GM23338 (cell line): ENCODE data around the gene CRMP1. TPM values are rescaled to one million over a fixed set of nuclear protein-coding genes. Genes with fewer than 3 reads are reported as not detected.

Experiments used
- ATAC-seq: fragments of 200-7000 bp; cut with Tn5 transposase; 3 replicates; pipeline ENCODE4 v1.9.1; 2020
- DNase-seq: peaks from one replicate; pipeline ENCODE4 v3.0.0-alpha.2; 2015; ENCODE audit warnings: low spot score
- H2AFZ ChIP-seq: fragments of 200-600 bp; sonication (generic); 2 replicates; pipeline ENCODE4 v1.8.0; 2016; ENCODE audit warnings: antibody characterized with exemption, mild to moderate bottlenecking, moderate library complexity
- H3F3A ChIP-seq: fragments of 200-600 bp; sonication (generic); replicated peaks from 2 replicates; pipeline ENCODE4 v1.8.0; 2017; ENCODE audit warnings: antibody characterized with exemption, mixed run types, low read depth
- H3K27ac ChIP-seq: fragments of 200-600 bp; sonication (generic); 2 replicates; pipeline ENCODE4 v1.6.1; 2016; ENCODE audit warnings: low read depth
- H3K27me3 ChIP-seq: fragments of 200-600 bp; sonication (generic); 2 replicates; pipeline ENCODE4 v1.8.0; 2016; ENCODE audit warnings: mild to moderate bottlenecking, mixed run types, moderate library complexity; ENCODE audit not compliant: insufficient read depth
- H3K36me3 ChIP-seq: fragments of 200-600 bp; sonication (generic); 2 replicates; pipeline ENCODE4 v1.8.0; 2016; ENCODE audit warnings: mild to moderate bottlenecking; ENCODE audit not compliant: insufficient read depth
- H3K4me1 ChIP-seq: fragments of 200-600 bp; sonication (generic); 2 replicates; pipeline ENCODE4 v1.8.0; 2016; ENCODE audit warnings: mild to moderate bottlenecking, moderate library complexity; ENCODE audit not compliant: insufficient read depth
- H3K4me2 ChIP-seq: fragments of 200-600 bp; sonication (generic); 2 replicates; pipeline ENCODE4 v1.7.1; 2017; ENCODE audit warnings: mixed run types
- H3K4me3 ChIP-seq: fragments of 200-600 bp; sonication (generic); 2 replicates; pipeline ENCODE4 v1.6.1; 2016; ENCODE audit warnings: mixed run types
- H3K79me2 ChIP-seq: fragments of 200-600 bp; sonication (generic); replicated peaks from 2 replicates; pipeline ENCODE4 v1.8.0; 2017; ENCODE audit warnings: mild to moderate bottlenecking; ENCODE audit not compliant: insufficient read depth
- H3K9me2 ChIP-seq: fragments of 200-600 bp; sonication (generic); 2 replicates; pipeline ENCODE4 v1.8.0; 2017; ENCODE audit not compliant: insufficient read depth
- H4K20me1 ChIP-seq: fragments of 200-600 bp; sonication (generic); replicated peaks from 2 replicates; pipeline ENCODE4 v1.8.0; 2017; ENCODE audit warnings: mild to moderate bottlenecking; ENCODE audit not compliant: insufficient read depth
- H3K27ac Mint-ChIP-seq: 2 replicates; pipeline ENCODE4 v1.8.0; 2020; ENCODE audit warnings: inconsistent platforms, mild to moderate bottlenecking, moderate library complexity, mixed read lengths
- H3K27me3 Mint-ChIP-seq: 3 replicates; pipeline ENCODE4 v1.8.0; 2022; ENCODE audit warnings: low read depth, mild to moderate bottlenecking, moderate library complexity, mixed read lengths, inconsistent platforms; ENCODE audit not compliant: insufficient read depth, poor library complexity
- H3K36me3 Mint-ChIP-seq: 3 replicates; pipeline ENCODE4 v1.8.0; 2021; ENCODE audit warnings: low read depth, mild to moderate bottlenecking, inconsistent platforms, moderate library complexity, mixed read lengths
- H3K4me1 Mint-ChIP-seq: 3 replicates; pipeline ENCODE4 v1.8.0; 2020; ENCODE audit warnings: mild to moderate bottlenecking, inconsistent platforms, mixed read lengths
- H3K4me3 Mint-ChIP-seq: 3 replicates; pipeline ENCODE4 v1.8.0; 2021; ENCODE audit warnings: moderate library complexity, mild to moderate bottlenecking, inconsistent platforms, mixed read lengths
- H3K9me3 Mint-ChIP-seq: 3 replicates; pipeline ENCODE4 v1.8.0; 2020; ENCODE audit warnings: moderate library complexity, mild to moderate bottlenecking, inconsistent platforms, mixed read lengths
- CREB1 ChIP-seq: fragments of 250-450 bp; sonication (Bioruptor Pico); IDR thresholded peaks from 2 replicates; pipeline ENCODE4 v1.5.0; 2020; ENCODE audit warnings: low read depth, mild to moderate bottlenecking, moderate library complexity
- EZH2phosphoT487 ChIP-seq: fragments of 200-600 bp; sonication (generic); IDR thresholded peaks from one replicate; pipeline ENCODE4 v1.8.1; 2018; ENCODE audit warnings: antibody characterized with exemption; ENCODE audit not compliant: unreplicated experiment
- POLR2AphosphoS5 ChIP-seq: IDR thresholded peaks from 2 replicates; pipeline ENCODE4 v1.6.1; 2016; ENCODE audit warnings: antibody characterized with exemption, low read depth
- REST ChIP-seq: IDR thresholded peaks from one replicate; pipeline ENCODE4 v1.6.1; 2018; ENCODE audit warnings: antibody characterized with exemption; ENCODE audit not compliant: unreplicated experiment
- STAT1 ChIP-seq: IDR thresholded peaks from one replicate; pipeline ENCODE4 v1.6.1; 2016; ENCODE audit warnings: antibody characterized with exemption; ENCODE audit not compliant: unreplicated experiment
- ZNF114 ChIP-seq: fragments of 250-450 bp; sonication (Bioruptor Pico); IDR thresholded peaks from 2 replicates; pipeline ENCODE4 v1.5.0; 2020; ENCODE audit warnings: mild to moderate bottlenecking, moderate library complexity
- ZNF331 ChIP-seq: fragments of 250-450 bp; sonication (Bioruptor Pico); IDR thresholded peaks from 2 replicates; pipeline ENCODE4 v1.5.0; 2020; ENCODE audit warnings: low read depth, mild to moderate bottlenecking, moderate library complexity
- polyA plus RNA-seq: library from polyadenylated mRNA; unstranded; fragments of >200 nt; fragmentation: Nextera tagmentation; extraction: Ambion mirVana; gene quantifications from 2 replicates; pipeline ENCODE4 v1.2.1, GENCODE V29; 2016
- total RNA-seq: library from RNA; depleted of rRNA; stranded (reverse); fragments of >200 nt; shearing (Covaris generic); gene quantifications from 2 replicates; pipeline ENCODE4 v1.2.3, GENCODE V29; 2014
- TF ChIP-seq, protein P1 (sequence below): IDR thresholded peaks from 2 replicates; pipeline ENCODE4 v1.6.1; 2016; ENCODE audit warnings: antibody characterized with exemption
- TF ChIP-seq, protein P2 (sequence below), 2 experiments: fragments of 200-600 bp in 1 of 2; sonication (generic) in 1 of 2; conservative IDR thresholded peaks; 2 replicates each; pipeline versions ENCODE4 v1.5.1 to v1.6.1; 2016 to 2017; ENCODE audit warnings: antibody characterized with exemption in 2 of 2, low read depth in 2 of 2, mild to moderate bottlenecking in 2 of 2, moderate library complexity in 1 of 2
- TF ChIP-seq, protein P3 (sequence below): fragments of 250-450 bp; sonication (Bioruptor Pico); IDR thresholded peaks from 2 replicates; pipeline ENCODE4 v1.5.0; 2020; ENCODE audit warnings: mild to moderate bottlenecking, moderate library complexity

CRMP1 gene
- total and polyA plus RNA-seq, 2 experiments from 2014 or later: 52.7 to 146 TPM

- Histone ChIP-seq H4K20me1 (no peaks in the 10 kb centered on the region), H3F3A (no peaks in the 10 kb centered on the region), H3K27ac (no peak overlapping the region), H3K36me3 (no peaks in the 10 kb centered on the region), H3K9me2 (no peaks in the 10 kb centered on the region), H3K27me3 (no peaks in the 10 kb centered on the region), H3K79me2 (no peaks in the 10 kb centered on the region), H3K4me2 (no peak overlapping the region), H3K4me1 (peaks cover 10% of the 10 kb centered on the region; the same call in 1 of the 2 replicates), H3K4me3 (no peak overlapping the region), H2AFZ (no peak overlapping the region)
- no peak for ATAC-seq
- Mint-ChIP-seq H3K4me3 (no peak overlapping the region), H3K9me3 (no peaks in the 10 kb centered on the region), H3K27ac (no peak overlapping the region), H3K27me3 (peaks cover 10% of the 10 kb centered on the region), H3K4me1 (peaks cover 29% of the 10 kb centered on the region), H3K36me3 (no peaks in the 10 kb centered on the region)
- TF ChIP-seq POLR2AphosphoS5: no peak
- TF ChIP-seq REST: no peak
- no peak for TF ChIP-seq EZH2phosphoT487
- no peak for TF ChIP-seq ZNF331
- TF ChIP-seq, protein P1, sequence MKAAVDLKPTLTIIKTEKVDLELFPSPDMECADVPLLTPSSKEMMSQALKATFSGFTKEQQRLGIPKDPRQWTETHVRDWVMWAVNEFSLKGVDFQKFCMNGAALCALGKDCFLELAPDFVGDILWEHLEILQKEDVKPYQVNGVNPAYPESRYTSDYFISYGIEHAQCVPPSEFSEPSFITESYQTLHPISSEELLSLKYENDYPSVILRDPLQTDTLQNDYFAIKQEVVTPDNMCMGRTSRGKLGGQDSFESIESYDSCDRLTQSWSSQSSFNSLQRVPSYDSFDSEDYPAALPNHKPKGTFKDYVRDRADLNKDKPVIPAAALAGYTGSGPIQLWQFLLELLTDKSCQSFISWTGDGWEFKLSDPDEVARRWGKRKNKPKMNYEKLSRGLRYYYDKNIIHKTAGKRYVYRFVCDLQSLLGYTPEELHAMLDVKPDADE: no peak
- no peak for TF ChIP-seq ZNF114 (CRISPR knock-in tag)
- DNase-seq: no peak
Measured at GRCh38 chr4:5927116-5927515, 34.2 kb upstream of the CRMP1 start.

DNA sequence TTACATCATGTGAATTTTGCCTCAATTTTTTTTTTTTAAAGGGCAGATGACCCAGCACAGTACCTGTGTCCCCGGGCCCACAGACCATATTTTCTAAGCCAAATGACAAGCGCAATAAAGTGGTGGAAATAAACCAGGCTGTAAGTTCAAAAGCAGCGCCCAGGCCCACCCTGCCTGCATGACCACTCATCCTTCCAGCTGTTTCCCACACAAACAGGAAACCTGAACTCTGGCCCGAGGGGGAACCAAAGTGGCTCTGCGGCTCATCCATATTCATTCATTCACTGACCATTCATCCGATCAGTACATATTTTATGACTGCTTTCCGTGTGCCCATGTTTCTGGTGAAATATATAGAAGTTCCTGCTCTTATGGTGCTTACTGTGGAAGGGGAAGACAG lies 33.7 kb upstream of the CRMP1 start:
- no peak for DNase-seq
- no peak overlapping the region for H3K27ac ChIP-seq
- TF ChIP-seq POLR2AphosphoS5 (no peak), STAT1 (no peak), ZNF114 (CRISPR knock-in tag) (no peak), CREB1 (CRISPR knock-in tag) (no peak), ZNF331 (no peak)
- TF ChIP-seq, protein P2, sequence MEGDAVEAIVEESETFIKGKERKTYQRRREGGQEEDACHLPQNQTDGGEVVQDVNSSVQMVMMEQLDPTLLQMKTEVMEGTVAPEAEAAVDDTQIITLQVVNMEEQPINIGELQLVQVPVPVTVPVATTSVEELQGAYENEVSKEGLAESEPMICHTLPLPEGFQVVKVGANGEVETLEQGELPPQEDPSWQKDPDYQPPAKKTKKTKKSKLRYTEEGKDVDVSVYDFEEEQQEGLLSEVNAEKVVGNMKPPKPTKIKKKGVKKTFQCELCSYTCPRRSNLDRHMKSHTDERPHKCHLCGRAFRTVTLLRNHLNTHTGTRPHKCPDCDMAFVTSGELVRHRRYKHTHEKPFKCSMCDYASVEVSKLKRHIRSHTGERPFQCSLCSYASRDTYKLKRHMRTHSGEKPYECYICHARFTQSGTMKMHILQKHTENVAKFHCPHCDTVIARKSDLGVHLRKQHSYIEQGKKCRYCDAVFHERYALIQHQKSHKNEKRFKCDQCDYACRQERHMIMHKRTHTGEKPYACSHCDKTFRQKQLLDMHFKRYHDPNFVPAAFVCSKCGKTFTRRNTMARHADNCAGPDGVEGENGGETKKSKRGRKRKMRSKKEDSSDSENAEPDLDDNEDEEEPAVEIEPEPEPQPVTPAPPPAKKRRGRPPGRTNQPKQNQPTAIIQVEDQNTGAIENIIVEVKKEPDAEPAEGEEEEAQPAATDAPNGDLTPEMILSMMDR (conservative IDR thresholded peaks at IDR 0.05; ENCODE audit: low read depth in 2 of 2): no peak
- TF ChIP-seq, protein P3, sequence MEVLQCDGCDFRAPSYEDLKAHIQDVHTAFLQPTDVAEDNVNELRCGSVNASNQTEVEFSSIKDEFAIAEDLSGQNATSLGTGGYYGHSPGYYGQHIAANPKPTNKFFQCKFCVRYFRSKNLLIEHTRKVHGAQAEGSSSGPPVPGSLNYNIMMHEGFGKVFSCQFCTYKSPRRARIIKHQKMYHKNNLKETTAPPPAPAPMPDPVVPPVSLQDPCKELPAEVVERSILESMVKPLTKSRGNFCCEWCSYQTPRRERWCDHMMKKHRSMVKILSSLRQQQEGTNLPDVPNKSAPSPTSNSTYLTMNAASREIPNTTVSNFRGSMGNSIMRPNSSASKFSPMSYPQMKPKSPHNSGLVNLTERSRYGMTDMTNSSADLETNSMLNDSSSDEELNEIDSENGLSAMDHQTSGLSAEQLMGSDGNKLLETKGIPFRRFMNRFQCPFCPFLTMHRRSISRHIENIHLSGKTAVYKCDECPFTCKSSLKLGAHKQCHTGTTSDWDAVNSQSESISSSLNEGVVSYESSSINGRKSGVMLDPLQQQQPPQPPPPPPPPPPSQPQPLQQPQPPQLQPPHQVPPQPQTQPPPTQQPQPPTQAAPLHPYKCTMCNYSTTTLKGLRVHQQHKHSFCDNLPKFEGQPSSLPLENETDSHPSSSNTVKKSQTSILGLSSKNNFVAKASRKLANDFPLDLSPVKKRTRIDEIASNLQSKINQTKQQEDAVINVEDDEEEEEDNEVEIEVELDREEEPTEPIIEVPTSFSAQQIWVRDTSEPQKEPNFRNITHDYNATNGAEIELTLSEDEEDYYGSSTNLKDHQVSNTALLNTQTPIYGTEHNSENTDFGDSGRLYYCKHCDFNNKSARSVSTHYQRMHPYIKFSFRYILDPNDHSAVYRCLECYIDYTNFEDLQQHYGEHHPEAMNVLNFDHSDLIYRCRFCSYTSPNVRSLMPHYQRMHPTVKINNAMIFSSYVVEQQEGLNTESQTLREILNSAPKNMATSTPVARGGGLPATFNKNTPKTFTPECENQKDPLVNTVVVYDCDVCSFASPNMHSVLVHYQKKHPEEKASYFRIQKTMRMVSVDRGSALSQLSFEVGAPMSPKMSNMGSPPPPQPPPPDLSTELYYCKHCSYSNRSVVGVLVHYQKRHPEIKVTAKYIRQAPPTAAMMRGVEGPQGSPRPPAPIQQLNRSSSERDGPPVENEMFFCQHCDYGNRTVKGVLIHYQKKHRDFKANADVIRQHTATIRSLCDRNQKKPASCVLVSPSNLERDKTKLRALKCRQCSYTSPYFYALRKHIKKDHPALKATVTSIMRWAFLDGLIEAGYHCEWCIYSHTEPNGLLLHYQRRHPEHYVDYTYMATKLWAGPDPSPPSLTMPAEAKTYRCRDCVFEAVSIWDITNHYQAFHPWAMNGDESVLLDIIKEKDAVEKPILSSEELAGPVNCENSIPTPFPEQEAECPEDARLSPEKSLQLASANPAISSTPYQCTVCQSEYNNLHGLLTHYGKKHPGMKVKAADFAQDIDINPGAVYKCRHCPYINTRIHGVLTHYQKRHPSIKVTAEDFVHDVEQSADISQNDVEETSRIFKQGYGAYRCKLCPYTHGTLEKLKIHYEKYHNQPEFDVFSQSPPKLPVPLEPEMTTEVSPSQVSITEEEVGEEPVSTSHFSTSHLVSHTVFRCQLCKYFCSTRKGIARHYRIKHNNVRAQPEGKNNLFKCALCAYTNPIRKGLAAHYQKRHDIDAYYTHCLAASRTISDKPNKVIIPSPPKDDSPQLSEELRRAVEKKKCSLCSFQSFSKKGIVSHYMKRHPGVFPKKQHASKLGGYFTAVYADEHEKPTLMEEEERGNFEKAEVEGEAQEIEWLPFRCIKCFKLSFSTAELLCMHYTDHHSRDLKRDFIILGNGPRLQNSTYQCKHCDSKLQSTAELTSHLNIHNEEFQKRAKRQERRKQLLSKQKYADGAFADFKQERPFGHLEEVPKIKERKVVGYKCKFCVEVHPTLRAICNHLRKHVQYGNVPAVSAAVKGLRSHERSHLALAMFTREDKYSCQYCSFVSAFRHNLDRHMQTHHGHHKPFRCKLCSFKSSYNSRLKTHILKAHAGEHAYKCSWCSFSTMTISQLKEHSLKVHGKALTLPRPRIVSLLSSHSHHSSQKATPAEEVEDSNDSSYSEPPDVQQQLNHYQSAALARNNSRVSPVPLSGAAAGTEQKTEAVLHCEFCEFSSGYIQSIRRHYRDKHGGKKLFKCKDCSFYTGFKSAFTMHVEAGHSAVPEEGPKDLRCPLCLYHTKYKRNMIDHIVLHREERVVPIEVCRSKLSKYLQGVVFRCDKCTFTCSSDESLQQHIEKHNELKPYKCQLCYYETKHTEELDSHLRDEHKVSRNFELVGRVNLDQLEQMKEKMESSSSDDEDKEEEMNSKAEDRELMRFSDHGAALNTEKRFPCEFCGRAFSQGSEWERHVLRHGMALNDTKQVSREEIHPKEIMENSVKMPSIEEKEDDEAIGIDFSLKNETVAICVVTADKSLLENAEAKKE (CRISPR knock-in tag): no peak

More for the DNA sequence above, 33.7 kb upstream of the CRMP1 start:
- Histone ChIP-seq H3K27me3 (no peaks in the 10 kb centered on the region), H3K36me3 (no peaks in the 10 kb centered on the region), H3K9me2 (no peaks in the 10 kb centered on the region), H3F3A (no peaks in the 10 kb centered on the region), H3K79me2 (no peaks in the 10 kb centered on the region), H3K4me3 (no peak overlapping the region), H4K20me1 (no peaks in the 10 kb centered on the region), H2AFZ (no peak overlapping the region), H3K4me2 (no peak overlapping the region), H3K4me1 (peaks cover 8% of the 10 kb centered on the region; the same call in 1 of the 2 replicates)
- peaks cover 8% of the 10 kb centered on the region for H3K27me3 Mint-ChIP-seq
- H3K36me3 Mint-ChIP-seq: no peaks in the 10 kb centered on the region
- H3K27ac Mint-ChIP-seq: no peak overlapping the region
- no peaks in the 10 kb centered on the region for H3K9me3 Mint-ChIP-seq
- no peak for ATAC-seq
- peaks cover 27% of the 10 kb centered on the region for H3K4me1 Mint-ChIP-seq
- no peak overlapping the region for H3K4me3 Mint-ChIP-seq
